ENCODE measurements around the gene LDAH.

LDAH gene

GRCh38 chr2:20834331-20834730 is 11.4 kb upstream of the LDAH start:
- Histone ChIP-seq H3K4me1 (ENCODE audit: insufficient read depth, poor library complexity, severe bottlenecking) (no peaks in the 10 kb centered on the region), H3K36me3 (ENCODE audit: low read depth) (no peaks in the 10 kb centered on the region), H3K27ac (ENCODE audit: poor library complexity, severe bottlenecking) (no peak overlapping the region), H3K9me3 (ENCODE audit: severe bottlenecking) (no peaks in the 10 kb centered on the region), H3K27me3 (ENCODE audit: insufficient read depth, poor library complexity, severe bottlenecking) (no peaks in the 10 kb centered on the region), H3K4me3 (ENCODE audit: severe bottlenecking) (no peak overlapping the region)
- ATAC-seq (ENCODE audit: low read depth) (no peak), DNase-seq (ENCODE audit: low spot score) (no peak)
- TF ChIP-seq CTCF (IDR thresholded peaks at IDR 0.05; ENCODE audit: poor library complexity, severe bottlenecking): no peak

GRCh38 chr2:20832606-20833005 is 9.7 kb upstream of the LDAH start:
- no peaks in the 10 kb centered on the region for H3K27me3 ChIP-seq (ENCODE audit: insufficient read depth, poor library complexity, severe bottlenecking)
- TF ChIP-seq CTCF (IDR thresholded peaks at IDR 0.05; ENCODE audit: poor library complexity, severe bottlenecking): no peak
- no peaks in the 10 kb centered on the region for H3K9me3 ChIP-seq (ENCODE audit: severe bottlenecking)
- no peak for DNase-seq (ENCODE audit: low spot score)
- no peak overlapping the region for H3K27ac ChIP-seq (ENCODE audit: poor library complexity, severe bottlenecking)
- H3K4me1 ChIP-seq (ENCODE audit: insufficient read depth, poor library complexity, severe bottlenecking): no peaks in the 10 kb centered on the region
- ATAC-seq (ENCODE audit: low read depth): no peak
- no peak overlapping the region for H3K4me3 ChIP-seq (ENCODE audit: severe bottlenecking)
- no peaks in the 10 kb centered on the region for H3K36me3 ChIP-seq (ENCODE audit: low read depth)

- H3K36me3 ChIP-seq (ENCODE audit: low read depth): no peaks in the 10 kb centered on the region
- H3K4me3 ChIP-seq (ENCODE audit: severe bottlenecking): no peak overlapping the region
- no peaks in the 10 kb centered on the region for H3K27me3 ChIP-seq (ENCODE audit: insufficient read depth, poor library complexity, severe bottlenecking)
- ATAC-seq (ENCODE audit: low read depth): no peak
- no peak for TF ChIP-seq CTCF (IDR thresholded peaks at IDR 0.05; ENCODE audit: poor library complexity, severe bottlenecking)
- no peaks in the 10 kb centered on the region for H3K4me1 ChIP-seq (ENCODE audit: insufficient read depth, poor library complexity, severe bottlenecking)
- no peak overlapping the region for H3K27ac ChIP-seq (ENCODE audit: poor library complexity, severe bottlenecking)
- no peak for DNase-seq (ENCODE audit: low spot score)
- no peaks in the 10 kb centered on the region for H3K9me3 ChIP-seq (ENCODE audit: severe bottlenecking)
Observed at GRCh38 chr2:20829861-20830260, 7.0 kb upstream of the LDAH start.

- no peaks in the 10 kb centered on the region for H3K36me3 ChIP-seq (ENCODE audit: low read depth)
- no peaks in the 10 kb centered on the region for H3K27me3 ChIP-seq (ENCODE audit: insufficient read depth, poor library complexity, severe bottlenecking)
- no peaks in the 10 kb centered on the region for H3K9me3 ChIP-seq (ENCODE audit: severe bottlenecking)
- H3K27ac ChIP-seq (ENCODE audit: poor library complexity, severe bottlenecking): peak overlapping the region; percentile 68
- H3K4me1 ChIP-seq (ENCODE audit: insufficient read depth, poor library complexity, severe bottlenecking): no peaks in the 10 kb centered on the region
- H3K4me3 ChIP-seq (ENCODE audit: severe bottlenecking): no peak overlapping the region
- ATAC-seq (ENCODE audit: low read depth) (no peak), DNase-seq (ENCODE audit: low spot score) (no peak)
- TF ChIP-seq CTCF (IDR thresholded peaks at IDR 0.05; ENCODE audit: poor library complexity, severe bottlenecking): no peak
Observed at GRCh38 chr2:20823917-20824316, 1.0 kb upstream of the LDAH start.

GRCh38 chr2:20818820-20819219 is 4.1 kb downstream of the LDAH start:
- Histone ChIP-seq H3K9me3 (ENCODE audit: severe bottlenecking) (no peaks in the 10 kb centered on the region), H3K4me3 (ENCODE audit: severe bottlenecking) (no peak overlapping the region), H3K4me1 (ENCODE audit: insufficient read depth, poor library complexity, severe bottlenecking) (no peaks in the 10 kb centered on the region), H3K27ac (ENCODE audit: poor library complexity, severe bottlenecking) (no peak overlapping the region), H3K36me3 (ENCODE audit: low read depth) (peaks cover 2% of the 10 kb centered on the region; the same call in 1 of the 2 replicates), H3K27me3 (ENCODE audit: insufficient read depth, poor library complexity, severe bottlenecking) (no peaks in the 10 kb centered on the region)
- DNase-seq (ENCODE audit: low spot score): no peak
- no peak for ATAC-seq (ENCODE audit: low read depth)
- TF ChIP-seq CTCF (IDR thresholded peaks at IDR 0.05; ENCODE audit: poor library complexity, severe bottlenecking): no peak

All from RWPE2 (cell line).